HepG2 (cell line): ENCODE results near the gene CCDC91. TPM values are rescaled to one million over a fixed set of nuclear protein-coding genes. Genes with fewer than 3 reads are reported as not detected.

Experiments used
- ATAC-seq: fragments of 200-7000 bp; cut with Tn5 transposase; 3 replicates; pipeline ENCODE4 v1.9.1; 2020; ENCODE audit warnings: mild to moderate bottlenecking, moderate library complexity
- BruUV-seq: library from RNA; stranded (reverse); fragments of 400-500 nt; replicated peaks from 2 replicates; lab custom pipeline; 2021; lab: Mats Ljungman, UMichigan
- CTCF ChIA-PET: fragments of 300-600 bp; formaldehyde crosslinking; extraction: SDS; loops from one replicate; lab custom pipeline; 2021; ENCODE audit warnings: low total read pairs, inconsistent platforms, low intra/inter-chr PET ratio; lab: Yijun Ruan, JAX
- POLR2A ChIA-PET: fragments of 350-600 bp; sonication (Branson Sonifier 250); formaldehyde crosslinking; loops from one replicate; lab custom pipeline; 2020; ENCODE audit warnings: antibody characterized with exemption, inconsistent platforms; lab: Yijun Ruan, JAX
- DNase-seq: peaks from one replicate; pipeline ENCODE4 v3.0.0-alpha.2; 2015; ENCODE audit warnings: low spot score
- FAIRE-seq: peaks from 3 replicates; lab custom pipeline; 2011; peaks lifted over from hg19 to GRCh38; lab: Jason Lieb, UNC
- H2AFZ ChIP-seq: one replicate; pipeline ENCODE4 v1.6.1; 2011; ENCODE audit warnings: low read length, inconsistent platforms
- H3K27ac ChIP-seq: fragments of 300-600 bp; 3 replicates; pipeline ENCODE4 v1.8.0; 2011; ENCODE audit warnings: mixed run types, mild to moderate bottlenecking, mixed read lengths, low read length, inconsistent platforms; ENCODE audit not compliant: insufficient read depth; ENCODE audit errors: extremely low read length
- H3K27me3 ChIP-seq, 2 experiments: fragments of 200-600 bp in 1 of 2; 2 replicates in 1 of 2; 3 replicates in 1 of 2; pipeline versions ENCODE4 v1.6.0 to v1.8.0; 2011; ENCODE audit warnings: low read length in 2 of 2, mild to moderate bottlenecking in 2 of 2, moderate library complexity in 2 of 2, inconsistent platforms in 1 of 2; ENCODE audit not compliant: insufficient read depth in 2 of 2, control insufficient read depth in 1 of 2
- H3K36me3 ChIP-seq, 2 experiments: fragments of 200-600 bp in 1 of 2; replicated peaks in 1 of 2; 2 replicates in 1 of 2; 3 replicates in 1 of 2; pipeline versions ENCODE4 v1.5.1 to v1.8.0; 2011; ENCODE audit warnings: low read length in 2 of 2, inconsistent platforms in 1 of 2; ENCODE audit not compliant: insufficient read depth in 2 of 2, control insufficient read depth in 1 of 2
- H3K4me1 ChIP-seq: 2 replicates; pipeline ENCODE4 v1.5.1; 2012; ENCODE audit warnings: low read length, inconsistent platforms; ENCODE audit not compliant: insufficient read depth
- H3K4me2 ChIP-seq: 2 replicates; pipeline ENCODE4 v1.6.0; 2011; ENCODE audit warnings: low read depth, low read length, inconsistent platforms
- H3K4me3 ChIP-seq, 3 experiments: fragments of 200-600 bp in 1 of 3; sonication (generic), shearing (Covaris generic) in 1 of 3; replicated peaks in 1 of 3; 2 replicates each; pipeline ENCODE4 v1.5.1; 2011 to 2016; ENCODE audit warnings: low read length in 3 of 3, inconsistent platforms in 2 of 3, low read depth in 2 of 3, mild to moderate bottlenecking in 2 of 3, control low read depth in 1 of 3, mixed read lengths in 1 of 3; ENCODE audit not compliant: insufficient read depth in 1 of 3
- H3K79me2 ChIP-seq: one replicate; pipeline ENCODE4 v1.6.1; 2011; ENCODE audit warnings: low read length, inconsistent platforms; ENCODE audit not compliant: insufficient read depth
- H3K9ac ChIP-seq: 2 replicates; pipeline ENCODE4 v1.6.0; 2011; ENCODE audit warnings: mild to moderate bottlenecking, low read depth, low read length, inconsistent platforms; ENCODE audit not compliant: insufficient read depth
- H3K9me3 ChIP-seq: 2 replicates; pipeline ENCODE4 v1.5.1; 2012; ENCODE audit warnings: mild to moderate bottlenecking, low read length
- H4K20me1 ChIP-seq: 2 replicates; pipeline ENCODE4 v1.6.0; 2011; ENCODE audit warnings: inconsistent platforms, mild to moderate bottlenecking, low read length, moderate library complexity; ENCODE audit not compliant: insufficient read depth
- CHD4 ChIP-seq: fragments of 200-600 bp; sonication (generic); IDR thresholded peaks from 2 replicates; pipeline ENCODE4 v1.7.0; 2017; ENCODE audit warnings: mild to moderate bottlenecking, low read length, borderline replicate concordance
- TAF15 ChIP-seq: fragments of 200-400 bp; formaldehyde crosslinking; IDR thresholded peaks from one replicate; pipeline ENCODE4 v1.6.1; 2018; ENCODE audit warnings: mild to moderate bottlenecking, low read depth, low read length; ENCODE audit not compliant: poor library complexity, severe bottlenecking
- WIZ ChIP-seq: sonication (generic); formaldehyde crosslinking; IDR thresholded peaks from 2 replicates; pipeline ENCODE4 v1.5.1; 2020; ENCODE audit warnings: mild to moderate bottlenecking, missing genetic modification reagents
- ZNF558 ChIP-seq: sonication (generic); formaldehyde crosslinking; IDR thresholded peaks from 2 replicates; pipeline ENCODE4 v1.9.0; 2022; ENCODE audit warnings: mild to moderate bottlenecking, missing genetic modification reagents, borderline replicate concordance
- ZNF570 ChIP-seq: sonication (generic); formaldehyde crosslinking; IDR thresholded peaks from 2 replicates; pipeline ENCODE4 v1.4.0; 2020; ENCODE audit warnings: mild to moderate bottlenecking, missing genetic modification reagents, borderline replicate concordance
- WGBS: methylation state at CpG from one replicate; pipeline ENCODE4 v1.1.6; 2017; ENCODE audit warnings: low lambda C conversion rate; 5-methylcytosine and 5-hydroxymethylcytosine counted together
- in situ Hi-C: cut with HindIII; loops from 2 replicates; pipeline ENCODE4 v1.10.0; 2017; ENCODE audit warnings: low pct_unique_long_range_greater_than_20kb; ENCODE audit not compliant: extremely low pct_ligation_motif_present
- intact Hi-C: fragments of 100-400 bp; cut with micrococcal nuclease; formaldehyde crosslinking; loops from one replicate; pipeline ENCODE4 v1.10.0; 2022; ENCODE audit not compliant: unreplicated experiment
- polyA plus RNA-seq, 8 experiments: library from polyadenylated mRNA; depleted of rRNA in 3 of 8; stranded (reverse) in 7 of 8; unstranded in 1 of 8; fragments of >200 nt; fragmentation: Illumina TruSeq in 4 of 8; extraction: Trizol in 4 of 8; gene quantifications; 2 replicates each; pipeline versions ENCODE4 v1.2.1 to v1.2.3, GENCODE V29; 2011 to 2016; ENCODE audit warnings: low read depth in 4 of 8, missing spikeins in 1 of 8, mixed read lengths in 1 of 8; ENCODE audit not compliant: insufficient read depth in 1 of 8
- total RNA-seq, 5 experiments: library from RNA; depleted of rRNA; stranded (reverse); fragments of >200 nt; fragmentation: Illumina TruSeq; extraction: Trizol; gene quantifications; 2 replicates each; pipeline ENCODE4 v1.2.3, GENCODE V29; 2016; ENCODE audit warnings: low read depth in 1 of 5
- TF ChIP-seq, protein P1 (sequence below): sonication (generic); formaldehyde crosslinking; IDR thresholded peaks from 2 replicates; pipeline ENCODE4 v1.5.0; 2020; ENCODE audit warnings: missing genetic modification reagents, mild to moderate bottlenecking, borderline replicate concordance
- TF ChIP-seq, protein P2 (sequence below), 2 experiments: fragments of 450-650 bp in 1 of 2; sonication (generic) in 1 of 2; formaldehyde crosslinking in 1 of 2; IDR thresholded peaks; 2 replicates each; pipeline versions ENCODE4 v1.6.1 to v1.8.0; 2016 to 2022; ENCODE audit warnings: antibody characterized with exemption in 1 of 2, mild to moderate bottlenecking in 1 of 2, missing genetic modification reagents in 1 of 2
- TF ChIP-seq, protein P3 (sequence below): conservative IDR thresholded peaks from 2 replicates; pipeline ENCODE4 v1.6.1; 2018; ENCODE audit warnings: missing genetic modification reagents
- TF ChIP-seq, protein P4 (sequence below): IDR thresholded peaks from 2 replicates; pipeline ENCODE4 v1.6.1; 2016; ENCODE audit warnings: missing compliant biosample characterization, missing genetic modification reagents, borderline replicate concordance
- TF ChIP-seq, protein P5 (sequence below): sonication (generic); formaldehyde crosslinking; IDR thresholded peaks from 2 replicates; pipeline ENCODE4 v1.9.0; 2021; ENCODE audit warnings: missing genetic modification reagents, mild to moderate bottlenecking, borderline replicate concordance

The CCDC91 gene
- total and polyA plus RNA-seq, 2 of the 13 experiments (the other 11 are each of a cell fraction or from before 2014, with no cell fraction given) = 9.8 to 15.8 TPM

DNA sequence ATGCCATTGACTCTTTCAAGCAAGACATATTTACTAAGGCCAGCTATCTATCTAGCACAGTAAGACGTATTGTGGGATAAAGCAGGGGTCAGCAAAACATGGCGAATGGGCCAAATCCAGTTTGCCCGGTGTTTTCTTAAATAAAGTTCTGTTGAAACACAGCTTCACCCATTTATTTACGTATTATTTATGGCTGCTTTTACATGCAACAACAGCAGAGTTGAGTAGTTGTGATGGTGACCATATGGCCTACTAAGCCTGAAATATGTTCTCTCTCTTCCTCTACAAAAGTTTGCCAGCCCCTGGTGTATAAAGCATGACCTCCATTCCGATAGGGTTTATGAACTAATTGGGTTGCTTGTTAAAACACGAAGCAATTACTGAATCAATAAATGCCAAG, 322.1 kb downstream of the CCDC91 start:
- CTCF ChIA-PET = no interaction called here

More for the DNA sequence above, 322.1 kb downstream of the CCDC91 start:
- no peak for ATAC-seq
- H3K27ac ChIP-seq = no peak overlapping the region
- H4K20me1 ChIP-seq = no peaks in the 10 kb centered on the region
- no TSS peak for BruUV-seq
- H3K27me3 ChIP-seq = no peaks in the 10 kb centered on the region
- no peak overlapping the region for H2AFZ ChIP-seq
- no peak for DNase-seq
- H3K4me1 ChIP-seq = no peaks in the 10 kb centered on the region
- in situ Hi-C loops (no loop called here), intact Hi-C loops (no loop called here)
- no peak overlapping the region for H3K9ac ChIP-seq
- no peaks in the 10 kb centered on the region for H3K79me2 ChIP-seq
- TF ChIP-seq, protein P1, sequence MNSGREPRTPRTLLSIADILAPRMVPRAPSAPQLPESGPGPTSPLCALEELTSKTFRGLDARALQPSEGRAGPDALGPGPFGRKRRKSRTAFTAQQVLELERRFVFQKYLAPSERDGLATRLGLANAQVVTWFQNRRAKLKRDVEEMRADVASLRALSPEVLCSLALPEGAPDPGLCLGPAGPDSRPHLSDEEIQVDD = no peak
- no peak for TF ChIP-seq TAF15
- no peak for TF ChIP-seq ZNF570
- TF ChIP-seq, protein P2, sequence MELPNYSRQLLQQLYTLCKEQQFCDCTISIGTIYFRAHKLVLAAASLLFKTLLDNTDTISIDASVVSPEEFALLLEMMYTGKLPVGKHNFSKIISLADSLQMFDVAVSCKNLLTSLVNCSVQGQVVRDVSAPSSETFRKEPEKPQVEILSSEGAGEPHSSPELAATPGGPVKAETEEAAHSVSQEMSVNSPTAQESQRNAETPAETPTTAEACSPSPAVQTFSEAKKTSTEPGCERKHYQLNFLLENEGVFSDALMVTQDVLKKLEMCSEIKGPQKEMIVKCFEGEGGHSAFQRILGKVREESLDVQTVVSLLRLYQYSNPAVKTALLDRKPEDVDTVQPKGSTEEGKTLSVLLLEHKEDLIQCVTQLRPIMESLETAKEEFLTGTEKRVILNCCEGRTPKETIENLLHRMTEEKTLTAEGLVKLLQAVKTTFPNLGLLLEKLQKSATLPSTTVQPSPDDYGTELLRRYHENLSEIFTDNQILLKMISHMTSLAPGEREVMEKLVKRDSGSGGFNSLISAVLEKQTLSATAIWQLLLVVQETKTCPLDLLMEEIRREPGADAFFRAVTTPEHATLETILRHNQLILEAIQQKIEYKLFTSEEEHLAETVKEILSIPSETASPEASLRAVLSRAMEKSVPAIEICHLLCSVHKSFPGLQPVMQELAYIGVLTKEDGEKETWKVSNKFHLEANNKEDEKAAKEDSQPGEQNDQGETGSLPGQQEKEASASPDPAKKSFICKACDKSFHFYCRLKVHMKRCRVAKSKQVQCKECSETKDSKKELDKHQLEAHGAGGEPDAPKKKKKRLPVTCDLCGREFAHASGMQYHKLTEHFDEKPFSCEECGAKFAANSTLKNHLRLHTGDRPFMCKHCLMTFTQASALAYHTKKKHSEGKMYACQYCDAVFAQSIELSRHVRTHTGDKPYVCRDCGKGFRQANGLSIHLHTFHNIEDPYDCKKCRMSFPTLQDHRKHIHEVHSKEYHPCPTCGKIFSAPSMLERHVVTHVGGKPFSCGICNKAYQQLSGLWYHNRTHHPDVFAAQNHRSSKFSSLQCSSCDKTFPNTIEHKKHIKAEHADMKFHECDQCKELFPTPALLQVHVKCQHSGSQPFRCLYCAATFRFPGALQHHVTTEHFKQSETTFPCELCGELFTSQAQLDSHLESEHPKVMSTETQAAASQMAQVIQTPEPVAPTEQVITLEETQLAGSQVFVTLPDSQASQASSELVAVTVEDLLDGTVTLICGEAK (IDR thresholded peaks at IDR 0.05) = no peak
- TF ChIP-seq, protein P2 (CRISPR knock-in tag; IDR thresholded peaks at IDR 0.05) = no peak
- TF ChIP-seq, protein P3, sequence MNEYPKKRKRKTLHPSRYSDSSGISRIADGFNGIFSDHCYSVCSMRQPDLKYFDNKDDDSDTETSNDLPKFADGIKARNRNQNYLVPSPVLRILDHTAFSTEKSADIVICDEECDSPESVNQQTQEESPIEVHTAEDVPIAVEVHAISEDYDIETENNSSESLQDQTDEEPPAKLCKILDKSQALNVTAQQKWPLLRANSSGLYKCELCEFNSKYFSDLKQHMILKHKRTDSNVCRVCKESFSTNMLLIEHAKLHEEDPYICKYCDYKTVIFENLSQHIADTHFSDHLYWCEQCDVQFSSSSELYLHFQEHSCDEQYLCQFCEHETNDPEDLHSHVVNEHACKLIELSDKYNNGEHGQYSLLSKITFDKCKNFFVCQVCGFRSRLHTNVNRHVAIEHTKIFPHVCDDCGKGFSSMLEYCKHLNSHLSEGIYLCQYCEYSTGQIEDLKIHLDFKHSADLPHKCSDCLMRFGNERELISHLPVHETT (CRISPR knock-in tag) = no peak
- no peak for TF ChIP-seq ZNF558 (CRISPR knock-in tag)
- TF ChIP-seq, protein P4, sequence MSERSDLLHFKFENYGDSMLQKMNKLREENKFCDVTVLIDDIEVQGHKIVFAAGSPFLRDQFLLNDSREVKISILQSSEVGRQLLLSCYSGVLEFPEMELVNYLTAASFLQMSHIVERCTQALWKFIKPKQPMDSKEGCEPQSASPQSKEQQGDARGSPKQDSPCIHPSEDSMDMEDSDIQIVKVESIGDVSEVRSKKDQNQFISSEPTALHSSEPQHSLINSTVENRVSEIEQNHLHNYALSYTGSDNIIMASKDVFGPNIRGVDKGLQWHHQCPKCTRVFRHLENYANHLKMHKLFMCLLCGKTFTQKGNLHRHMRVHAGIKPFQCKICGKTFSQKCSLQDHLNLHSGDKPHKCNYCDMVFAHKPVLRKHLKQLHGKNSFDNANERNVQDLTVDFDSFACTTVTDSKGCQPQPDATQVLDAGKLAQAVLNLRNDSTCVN (CRISPR knock-in tag) = no peak
- no peak for TF ChIP-seq CHD4
- no peak for TF ChIP-seq WIZ
- TF ChIP-seq, protein P5, sequence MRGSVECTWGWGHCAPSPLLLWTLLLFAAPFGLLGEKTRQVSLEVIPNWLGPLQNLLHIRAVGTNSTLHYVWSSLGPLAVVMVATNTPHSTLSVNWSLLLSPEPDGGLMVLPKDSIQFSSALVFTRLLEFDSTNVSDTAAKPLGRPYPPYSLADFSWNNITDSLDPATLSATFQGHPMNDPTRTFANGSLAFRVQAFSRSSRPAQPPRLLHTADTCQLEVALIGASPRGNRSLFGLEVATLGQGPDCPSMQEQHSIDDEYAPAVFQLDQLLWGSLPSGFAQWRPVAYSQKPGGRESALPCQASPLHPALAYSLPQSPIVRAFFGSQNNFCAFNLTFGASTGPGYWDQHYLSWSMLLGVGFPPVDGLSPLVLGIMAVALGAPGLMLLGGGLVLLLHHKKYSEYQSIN = no peak
- TF ChIP-seq, all 625 proteins: peak for 0
- 78% methylated on average over 6 of the region's 6 CpGs for WGBS
- no peak overlapping the region for H3K4me3 ChIP-seq
- no peak for FAIRE-seq
- POLR2A ChIA-PET = no interaction called here
- H3K9me3 ChIP-seq = no peaks in the 10 kb centered on the region
- no peaks in the 10 kb centered on the region for H3K36me3 ChIP-seq
- no peak overlapping the region for H3K4me2 ChIP-seq
